K562 (cell line): ENCODE results near the gene RUVBL2. TPM values are rescaled to one million over a fixed set of nuclear protein-coding genes. Genes with fewer than 3 reads are reported as not detected.

ENCODE experiments used
- ATAC-seq: fragments of 200-7000 bp; cut with Tn5 transposase; 3 replicates; pipeline ENCODE4 v1.9.1; 2020; ENCODE audit warnings: moderate library complexity
- BruUV-seq: library from RNA; stranded (reverse); fragments of 400-500 nt; replicated peaks from 2 replicates; lab custom pipeline; 2021; lab: Mats Ljungman, UMichigan
- CTCF ChIA-PET: fragments of 300-600 bp; formaldehyde crosslinking; extraction: SDS; loops from one replicate; lab custom pipeline; 2021; ENCODE audit warnings: low intra/inter-chr PET ratio; lab: Yijun Ruan, JAX
- POLR2A ChIA-PET: fragments of 300-600, 350-650 bp; sonication (Branson Sonifier 250); formaldehyde crosslinking; extraction: SDS; loops from one replicate; lab custom pipeline; 2021; ENCODE audit warnings: antibody characterized with exemption, inconsistent platforms; lab: Yijun Ruan, JAX
- DNase-seq, 4 experiments: peaks; one replicate each; pipeline versions ENCODE4 v3.0.0 to v3.0.0-alpha.2; 2011 to 2018; ENCODE audit warnings: low spot score in 3 of 4, mixed read lengths in 3 of 4; ENCODE audit errors: extremely low read depth in 1 of 4
- FAIRE-seq: peaks from 2 replicates; lab custom pipeline; 2011; peaks lifted over from hg19 to GRCh38; lab: Jason Lieb, UNC
- H2AFZ ChIP-seq: 2 replicates; pipeline ENCODE4 v1.6.0; 2011; ENCODE audit warnings: low read depth, low read length, control low read depth, inconsistent platforms
- H3K27ac ChIP-seq: fragments of 200-600 bp; 3 replicates; pipeline ENCODE4 v1.8.0; 2011; ENCODE audit warnings: low read depth, mild to moderate bottlenecking, control low read depth, inconsistent platforms, low read length, moderate library complexity, mixed read lengths; ENCODE audit errors: extremely low read depth
- H3K27me3 ChIP-seq, 2 experiments: fragments of 300-600 bp in 1 of 2; 2 replicates in 1 of 2; 3 replicates in 1 of 2; pipeline versions ENCODE4 v1.6.0 to v1.8.0; 2011; ENCODE audit warnings: inconsistent platforms in 2 of 2, low read length in 2 of 2, mild to moderate bottlenecking in 1 of 2, mixed read lengths in 1 of 2, moderate library complexity in 1 of 2; ENCODE audit not compliant: control insufficient read depth in 2 of 2, insufficient read depth in 2 of 2
- H3K36me3 ChIP-seq: fragments of 300-600 bp; 3 replicates; pipeline ENCODE4 v1.8.0; 2011; ENCODE audit warnings: mild to moderate bottlenecking, low read length, inconsistent platforms; ENCODE audit not compliant: control insufficient read depth, insufficient read depth
- H3K4me1 ChIP-seq, 2 experiments: fragments of 200-600 bp in 1 of 2; replicated peaks in 1 of 2; 2 replicates in 1 of 2; 3 replicates in 1 of 2; pipeline versions ENCODE4 v1.5.1 to v1.8.0; 2011; ENCODE audit warnings: inconsistent platforms in 2 of 2, low read length in 2 of 2, mild to moderate bottlenecking in 1 of 2, mixed read lengths in 1 of 2, moderate library complexity in 1 of 2; ENCODE audit not compliant: control insufficient read depth in 2 of 2, insufficient read depth in 2 of 2
- H3K4me2 ChIP-seq: 2 replicates; pipeline ENCODE4 v1.6.1; 2011; ENCODE audit warnings: low read length, control low read depth, inconsistent platforms, mixed read lengths; ENCODE audit not compliant: insufficient read depth
- H3K4me3 ChIP-seq: fragments of 200-600 bp; sonication (generic), shearing (Covaris generic); 2 replicates; pipeline ENCODE4 v1.5.1; 2016; ENCODE audit warnings: control low read depth, inconsistent platforms
- H3K79me2 ChIP-seq: fragments of 200-600 bp; 3 replicates; pipeline ENCODE4 v1.8.0; 2011; ENCODE audit warnings: low read length, inconsistent platforms; ENCODE audit not compliant: control insufficient read depth, insufficient read depth
- H3K9ac ChIP-seq, 2 experiments: 2 replicates each; pipeline versions ENCODE4 v1.6.0 to v1.6.1; 2011; ENCODE audit warnings: low read depth in 2 of 2, low read length in 2 of 2, control low read depth in 1 of 2, inconsistent platforms in 1 of 2, mild to moderate bottlenecking in 1 of 2, mixed read lengths in 1 of 2; ENCODE audit not compliant: insufficient read depth in 1 of 2
- H3K9me1 ChIP-seq: one replicate; pipeline ENCODE4 v1.6.0; 2011; ENCODE audit warnings: inconsistent platforms, mild to moderate bottlenecking, low read length, moderate library complexity; ENCODE audit not compliant: control insufficient read depth, insufficient read depth
- H3K9me3 ChIP-seq: replicated peaks from 2 replicates; pipeline ENCODE4 v1.5.1; 2011; ENCODE audit warnings: low read depth, low read length, inconsistent platforms; ENCODE audit not compliant: control insufficient read depth, insufficient read depth
- H4K20me1 ChIP-seq: replicated peaks from 2 replicates; pipeline ENCODE4 v1.6.1; 2011; ENCODE audit warnings: low read length, inconsistent platforms, mixed read lengths; ENCODE audit not compliant: control insufficient read depth, insufficient read depth
- ETV6 ChIP-seq, 3 experiments: fragments of 150-350 bp in 1 of 3; sonication (generic) in 1 of 3; formaldehyde crosslinking in 1 of 3; IDR thresholded peaks; 2 replicates each; pipeline versions ENCODE4 v1.6.1 to v1.8.0; 2014 to 2022; ENCODE audit warnings: borderline replicate concordance in 2 of 3, low read depth in 2 of 3, antibody characterized with exemption in 1 of 3, low read length in 1 of 3, mild to moderate bottlenecking in 1 of 3, missing genetic modification reagents in 1 of 3
- KLF10 ChIP-seq: fragments of 250-450 bp; sonication (Bioruptor Pico); IDR thresholded peaks from 2 replicates; pipeline ENCODE4 v1.6.1; 2021; ENCODE audit warnings: matching md5 sums
- L3MBTL2 ChIP-seq: fragments of 450-650 bp; IDR thresholded peaks from 2 replicates; pipeline ENCODE4 v1.6.1; 2016; ENCODE audit warnings: mild to moderate bottlenecking, moderate library complexity
- NCOA1 ChIP-seq: fragments of 450-650 bp; IDR thresholded peaks from 2 replicates; pipeline ENCODE4 v1.6.1; 2016; ENCODE audit warnings: low read depth
- NFIX ChIP-seq: fragments of 250-450 bp; sonication (Bioruptor Pico); IDR thresholded peaks from 2 replicates; pipeline ENCODE4 v1.4.0; 2020; ENCODE audit warnings: low read depth, mild to moderate bottlenecking, moderate library complexity
- RREB1 ChIP-seq: fragments of 250-450 bp; sonication (Bioruptor Pico); IDR thresholded peaks from 2 replicates; pipeline ENCODE4 v1.4.0; 2020
- TEAD4 ChIP-seq, 2 experiments: sonication (generic) in 1 of 2; formaldehyde crosslinking in 1 of 2; IDR thresholded peaks; 2 replicates each; pipeline versions ENCODE4 v1.6.1 to v1.8.0; 2012 to 2022; ENCODE audit warnings: borderline replicate concordance in 1 of 2, inconsistent platforms in 1 of 2, low read length in 1 of 2, mild to moderate bottlenecking in 1 of 2, missing genetic modification reagents in 1 of 2
- ZNF57 ChIP-seq: fragments of 450-650 bp; formaldehyde crosslinking; IDR thresholded peaks from 2 replicates; pipeline ENCODE4 v1.4.0; 2020; ENCODE audit warnings: mild to moderate bottlenecking, moderate library complexity
- ZNF740 ChIP-seq, 3 experiments: fragments of 200-800 bp in 1 of 3; sonication (Bioruptor generic) in 1 of 3; sonication (generic) in 1 of 3; formaldehyde crosslinking in 1 of 3; IDR thresholded peaks; 2 replicates each; pipeline versions ENCODE4 v1.6.1 to v1.8.0; 2016 to 2022; ENCODE audit warnings: mild to moderate bottlenecking in 2 of 3, missing compliant biosample characterization in 2 of 3, missing genetic modification characterization in 2 of 3, missing genetic modification reagents in 1 of 3
- ZSCAN29 ChIP-seq: fragments of 450-650 bp; IDR thresholded peaks from 2 replicates; pipeline ENCODE4 v1.6.1; 2017
- WGBS: fragments of 100-300 bp; shearing (Covaris generic); methylation state at CpG from one replicate; pipeline ENCODE4 v1.1.6; 2016; ENCODE audit warnings: low coverage, mixed read lengths; ENCODE audit not compliant: insufficient coverage; ENCODE audit errors: missing lambda C conversion rate; 5-methylcytosine and 5-hydroxymethylcytosine counted together
- in situ Hi-C: fragments of 300-500 bp; cut with MboI; formaldehyde crosslinking; loops from 4 replicates; pipeline ENCODE4 v1.15.0; 2018; ENCODE audit warnings: inconsistent platforms, mixed read lengths
- intact Hi-C: fragments of 100-400 bp; cut with micrococcal nuclease; formaldehyde crosslinking; loops from 2 replicates; pipeline ENCODE4 v1.14.2; 2022
- polyA plus RNA-seq, 8 experiments: library from polyadenylated mRNA; depleted of rRNA in 4 of 8; stranded (reverse) in 5 of 8; unstranded in 3 of 8; fragments of >200 nt; fragmentation: Nextera tagmentation in 2 of 8; fragmentation: Illumina TruSeq in 1 of 8; extraction: Ambion mirVana in 2 of 8; extraction: Trizol in 1 of 8; gene quantifications; 2 replicates each; pipeline versions ENCODE4 v1.2.1 to v1.2.3, GENCODE V29; 2011 to 2014; ENCODE audit warnings: inconsistent platforms in 1 of 8, missing spikeins in 1 of 8
- total RNA-seq, 7 experiments: library from RNA; depleted of rRNA in 6 of 7; stranded (reverse); fragments of >200 nt in 6 of 7; fragmentation: Illumina TruSeq in 2 of 7; extraction: Trizol in 2 of 7; gene quantifications; 2 replicates each; pipeline versions ENCODE4 v1.2.1 to v1.2.3, GENCODE V29; 2011 to 2021; ENCODE audit warnings: low replicate concordance in 1 of 7

RUVBL2 gene
- total and polyA plus RNA-seq, 9 of the 15 experiments (the other 6 are each of a cell fraction or from before 2014, with no cell fraction given), result 71.4 to 453 (median 237) TPM

DNA sequence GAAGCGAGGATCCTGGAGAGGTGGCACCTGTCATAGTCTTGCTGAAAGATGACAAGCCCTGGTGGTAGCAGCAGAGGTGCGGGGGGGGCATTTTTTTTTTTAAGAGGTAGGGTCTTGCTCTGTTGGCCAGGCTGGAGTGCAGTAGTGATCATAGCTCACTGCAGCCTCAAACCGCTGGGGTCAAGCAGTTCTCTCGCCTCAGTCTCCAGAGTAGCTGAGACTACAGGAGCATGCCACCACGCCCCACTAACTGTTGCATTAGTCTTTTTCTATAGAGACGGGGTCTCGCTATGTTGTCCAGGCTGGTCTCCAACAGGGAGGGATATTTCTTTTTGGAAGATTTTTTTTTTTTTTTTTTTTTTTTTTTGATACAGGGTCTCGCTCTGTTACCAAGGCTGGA, 35.7 kb upstream of the RUVBL2 start (continued):
- peak; percentile 54; the same call in 1 of the 2 replicates for TF ChIP-seq ZNF740 (CRISPR knock-in tag; IDR thresholded peaks at IDR 0.05)
- no peak for TF ChIP-seq ZNF740 (tag; IDR thresholded peaks at IDR 0.05)
- TF ChIP-seq ZNF57 (CRISPR knock-in tag), result no peak
- TF ChIP-seq KLF10 (CRISPR knock-in tag), result no peak
- TF ChIP-seq, all 486 proteins: peak for 4

- 66% methylated on average over 13 of the region's 16 CpGs for WGBS
- Histone ChIP-seq H3K4me1 (peaks cover 26 to 56% of the 10 kb centered on the region in 2 experiments), H3K9me1 (no peaks in the 10 kb centered on the region), H2AFZ (no peak overlapping the region), H3K4me2 (no peak overlapping the region), H3K9ac (no peak overlapping the region), H3K9me3 (no peaks in the 10 kb centered on the region), H4K20me1 (no peaks in the 10 kb centered on the region), H3K27ac (no peak overlapping the region), H3K27me3 (no peaks in the 10 kb centered on the region), H3K4me3 (no peak overlapping the region), H3K79me2 (peaks cover 42% of the 10 kb centered on the region), H3K36me3 (peaks cover 22% of the 10 kb centered on the region)
- ATAC-seq (no peak), DNase-seq (no peak), FAIRE-seq (no peak)
- BruUV-seq, result no TSS peak
- ChIA-PET CTCF (no interaction called here), POLR2A (interaction anchor here (0.6 to 1.6 kb wide), 6 partner anchors 8 to 90 kb away, joined by 3 to 7 read pairs (median 5); partner anchors contain the start of gene PPP1R15A)
- intact Hi-C loops, result no loop called here
- in situ Hi-C loops, result loop anchor here (10.0 kb wide), 1 partner anchor 85 kb away; the partner anchor contains the start of gene PPP1R15A
- TF ChIP-seq RREB1 (CRISPR knock-in tag), result no peak
- TF ChIP-seq NFIX (CRISPR knock-in tag), result no peak
- TF ChIP-seq L3MBTL2, result no peak
- no peak for TF ChIP-seq ZSCAN29
- TF ChIP-seq TEAD4 (IDR thresholded peaks at IDR 0.05; ENCODE audit: low read length), result no peak
- TF ChIP-seq TEAD4 (CRISPR knock-in tag; IDR thresholded peaks at IDR 0.05; ENCODE audit: borderline replicate concordance), result no peak
- no peak for TF ChIP-seq NCOA1
- TF ChIP-seq ETV6 (IDR thresholded peaks at IDR 0.05; ENCODE audit: borderline replicate concordance in 1 of 2, low read depth in 2 of 2, low read length in 1 of 2), result no peak
- TF ChIP-seq ETV6 (CRISPR knock-in tag; IDR thresholded peaks at IDR 0.05; ENCODE audit: borderline replicate concordance), result no peak
Observed at GRCh38 chr19:48959341-48960239, 34.1 kb upstream of the RUVBL2 start.
